Upper lobe of right lung (tissue), 1 donor: ENCODE measurements around the gene NAALADL2. TPM values are rescaled to one million over a fixed set of nuclear protein-coding genes. Genes with fewer than 3 reads are reported as not detected.

ENCODE experiments used
- ATAC-seq: fragments of 200-7000 bp; cut with Tn5 transposase; one replicate; pipeline ENCODE4 v1.9.1; 2020; ENCODE audit warnings: mild to moderate bottlenecking, moderate library complexity
- DNase-seq: peaks from one replicate; pipeline ENCODE4 v3.0.0-alpha.2; 2020
- H3K27ac ChIP-seq: fragments of 200-600 bp; one replicate; pipeline ENCODE4 v1.8.0; 2022
- H3K27me3 ChIP-seq: fragments of 200-600 bp; one replicate; pipeline ENCODE4 v1.8.0; 2022; ENCODE audit warnings: mild to moderate bottlenecking
- H3K36me3 ChIP-seq: fragments of 200-600 bp; one replicate; pipeline ENCODE4 v1.8.0; 2022
- H3K4me1 ChIP-seq: fragments of 200-600 bp; one replicate; pipeline ENCODE4 v1.8.0; 2022
- H3K4me3 ChIP-seq: fragments of 200-600 bp; one replicate; pipeline ENCODE4 v1.8.0; 2022; ENCODE audit warnings: mild to moderate bottlenecking
- H3K9me3 ChIP-seq: fragments of 200-600 bp; one replicate; pipeline ENCODE4 v1.8.0; 2022
- intact Hi-C: fragments of 100-400 bp; cut with DNase I; formaldehyde crosslinking; loops from one replicate; pipeline ENCODE4 v1.11.0; 2022
- total RNA-seq: library from RNA; stranded (reverse); fragmentation: NEBNext Ultra II Directional; extraction: Animal tissue kit (Norgen Biotek cat#: 25700); gene quantifications from one replicate; pipeline ENCODE4 v1.2.1, GENCODE V29; 2021
- TF ChIP-seq, protein P1 (sequence below): fragments of 200-600 bp; IDR thresholded peaks from one replicate; pipeline ENCODE4 v1.8.0; 2022; ENCODE audit warnings: antibody characterized with exemption
- donor health status: DM: no; HTN: yes; CAD: no; lungs with severe emphysema.

NAALADL2 gene
- total RNA-seq, 1 donor from 2014 or later = 8.5 TPM

DNA sequence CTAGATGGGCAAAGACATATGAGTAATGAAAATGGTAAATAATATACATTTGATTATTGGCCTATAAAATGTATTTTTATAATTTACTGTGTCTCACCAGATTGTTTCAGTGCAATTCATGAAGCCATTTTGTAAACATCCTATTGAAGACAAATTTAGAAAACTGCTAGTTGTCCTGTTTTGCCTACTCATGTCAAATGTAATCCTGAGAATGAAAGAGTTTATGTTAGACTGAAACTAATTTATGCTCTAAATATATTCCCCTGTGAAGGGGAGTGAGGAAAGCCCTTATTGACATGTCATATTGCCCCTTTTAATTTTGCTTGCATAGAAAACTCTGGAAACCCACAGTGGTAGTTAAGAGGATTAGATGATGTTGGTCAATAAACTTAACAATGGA, 610.0 kb downstream of the NAALADL2 start:
- no peak overlapping the region for H3K27ac ChIP-seq
- DNase-seq (no peak), ATAC-seq (no peak)
- no peak overlapping the region for H3K4me3 ChIP-seq
- H3K4me1 ChIP-seq = no peaks in the 10 kb centered on the region
- H3K36me3 ChIP-seq = no peaks in the 10 kb centered on the region
- TF ChIP-seq, protein P1, sequence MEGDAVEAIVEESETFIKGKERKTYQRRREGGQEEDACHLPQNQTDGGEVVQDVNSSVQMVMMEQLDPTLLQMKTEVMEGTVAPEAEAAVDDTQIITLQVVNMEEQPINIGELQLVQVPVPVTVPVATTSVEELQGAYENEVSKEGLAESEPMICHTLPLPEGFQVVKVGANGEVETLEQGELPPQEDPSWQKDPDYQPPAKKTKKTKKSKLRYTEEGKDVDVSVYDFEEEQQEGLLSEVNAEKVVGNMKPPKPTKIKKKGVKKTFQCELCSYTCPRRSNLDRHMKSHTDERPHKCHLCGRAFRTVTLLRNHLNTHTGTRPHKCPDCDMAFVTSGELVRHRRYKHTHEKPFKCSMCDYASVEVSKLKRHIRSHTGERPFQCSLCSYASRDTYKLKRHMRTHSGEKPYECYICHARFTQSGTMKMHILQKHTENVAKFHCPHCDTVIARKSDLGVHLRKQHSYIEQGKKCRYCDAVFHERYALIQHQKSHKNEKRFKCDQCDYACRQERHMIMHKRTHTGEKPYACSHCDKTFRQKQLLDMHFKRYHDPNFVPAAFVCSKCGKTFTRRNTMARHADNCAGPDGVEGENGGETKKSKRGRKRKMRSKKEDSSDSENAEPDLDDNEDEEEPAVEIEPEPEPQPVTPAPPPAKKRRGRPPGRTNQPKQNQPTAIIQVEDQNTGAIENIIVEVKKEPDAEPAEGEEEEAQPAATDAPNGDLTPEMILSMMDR = no peak
- intact Hi-C loops = no loop called here
- H3K27me3 ChIP-seq = no peaks in the 10 kb centered on the region
- no peaks in the 10 kb centered on the region for H3K9me3 ChIP-seq

DNA sequence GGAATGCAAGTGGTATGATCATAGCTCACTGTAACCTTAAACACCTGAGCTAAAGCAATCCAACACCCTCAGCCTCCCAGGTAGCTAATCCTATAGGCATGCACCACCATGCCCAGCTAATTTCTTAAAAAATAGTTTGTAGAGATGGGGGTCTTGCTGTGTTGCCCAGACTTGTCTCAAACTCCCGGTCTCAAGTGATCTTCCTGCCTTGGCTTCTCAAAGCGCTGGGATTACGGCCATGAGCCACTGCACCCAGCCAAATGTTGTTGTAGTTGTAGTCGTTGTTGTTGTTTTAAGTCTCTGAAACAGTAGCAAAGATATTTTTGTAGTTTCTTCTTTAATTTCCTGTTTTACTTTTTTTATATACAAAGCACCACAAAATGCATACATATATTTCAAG, 616.6 kb downstream of the NAALADL2 start:
- Histone ChIP-seq H3K36me3 (no peaks in the 10 kb centered on the region), H3K9me3 (no peaks in the 10 kb centered on the region), H3K4me1 (no peaks in the 10 kb centered on the region), H3K4me3 (no peak overlapping the region), H3K27ac (no peak overlapping the region), H3K27me3 (no peaks in the 10 kb centered on the region)
- DNase-seq (no peak), ATAC-seq (no peak)
- intact Hi-C loops = no loop called here
- TF ChIP-seq, protein P1 = no peak

GRCh38 chr3:175476489-175476888, 617.4 kb downstream of the NAALADL2 start:
- no peaks in the 10 kb centered on the region for H3K4me1 ChIP-seq
- H3K27ac ChIP-seq = no peak overlapping the region
- intact Hi-C loops = no loop called here
- ATAC-seq = no peak
- TF ChIP-seq, protein P1 = no peak
- no peak overlapping the region for H3K4me3 ChIP-seq
- DNase-seq = no peak
- no peaks in the 10 kb centered on the region for H3K9me3 ChIP-seq
- H3K36me3 ChIP-seq = no peaks in the 10 kb centered on the region
- H3K27me3 ChIP-seq = no peaks in the 10 kb centered on the region

GRCh38 chr3:175477651-175478224, 618.6 kb downstream of the NAALADL2 start:
- no peaks in the 10 kb centered on the region for H3K27me3 ChIP-seq
- TF ChIP-seq, protein P1 = no peak
- intact Hi-C loops = no loop called here
- H3K4me3 ChIP-seq = no peak overlapping the region
- no peaks in the 10 kb centered on the region for H3K36me3 ChIP-seq
- no peaks in the 10 kb centered on the region for H3K4me1 ChIP-seq
- no peak overlapping the region for H3K27ac ChIP-seq
- ATAC-seq (no peak), DNase-seq (no peak)
- H3K9me3 ChIP-seq = no peaks in the 10 kb centered on the region

DNA sequence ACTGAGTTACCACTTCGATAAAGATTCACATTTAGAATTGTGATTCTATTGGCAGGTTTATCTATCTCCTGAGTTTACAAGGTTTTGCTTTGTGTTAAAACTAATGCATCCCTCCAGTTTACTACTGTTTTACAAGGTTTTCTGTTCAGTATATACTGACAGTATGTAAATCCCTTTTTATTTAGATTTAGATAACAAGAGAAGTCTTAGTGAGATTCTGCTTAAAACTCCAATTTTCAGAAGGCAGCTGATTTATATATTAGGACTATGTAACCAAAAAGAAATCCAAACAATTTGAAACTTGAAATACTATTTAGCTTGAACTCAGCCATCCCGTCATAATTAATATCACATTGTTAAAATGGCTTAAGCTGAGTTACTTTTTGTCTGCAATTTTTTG, 619.2 kb downstream of the NAALADL2 start:
- H3K27ac ChIP-seq = no peak overlapping the region
- TF ChIP-seq, protein P1 = no peak
- intact Hi-C loops = no loop called here
- no peaks in the 10 kb centered on the region for H3K4me1 ChIP-seq
- H3K27me3 ChIP-seq = no peaks in the 10 kb centered on the region
- DNase-seq (no peak), ATAC-seq (no peak)
- H3K4me3 ChIP-seq = no peak overlapping the region
- no peaks in the 10 kb centered on the region for H3K9me3 ChIP-seq
- no peaks in the 10 kb centered on the region for H3K36me3 ChIP-seq

GRCh38 chr3:175479175-175479574, 620.0 kb downstream of the NAALADL2 start:
- ATAC-seq (no peak), DNase-seq (no peak)
- H3K27ac ChIP-seq = no peak overlapping the region
- no peaks in the 10 kb centered on the region for H3K4me1 ChIP-seq
- intact Hi-C loops = no loop called here
- H3K9me3 ChIP-seq = no peaks in the 10 kb centered on the region
- no peaks in the 10 kb centered on the region for H3K36me3 ChIP-seq
- TF ChIP-seq, protein P1 = no peak
- H3K4me3 ChIP-seq = no peak overlapping the region
- no peaks in the 10 kb centered on the region for H3K27me3 ChIP-seq
